GM23338 (cell line): ENCODE measurements around the gene STON2. TPM values are rescaled to one million over a fixed set of nuclear protein-coding genes. Genes with fewer than 3 reads are reported as not detected.

Source experiments
- ATAC-seq: fragments of 200-7000 bp; cut with Tn5 transposase; 3 replicates; pipeline ENCODE4 v1.9.1; 2020
- DNase-seq: peaks from one replicate; pipeline ENCODE4 v3.0.0-alpha.2; 2015; ENCODE audit warnings: low spot score
- H2AFZ ChIP-seq: fragments of 200-600 bp; sonication (generic); 2 replicates; pipeline ENCODE4 v1.8.0; 2016; ENCODE audit warnings: antibody characterized with exemption, mild to moderate bottlenecking, moderate library complexity
- H3F3A ChIP-seq: fragments of 200-600 bp; sonication (generic); replicated peaks from 2 replicates; pipeline ENCODE4 v1.8.0; 2017; ENCODE audit warnings: antibody characterized with exemption, mixed run types, low read depth
- H3K27ac ChIP-seq: fragments of 200-600 bp; sonication (generic); 2 replicates; pipeline ENCODE4 v1.6.1; 2016; ENCODE audit warnings: low read depth
- H3K27me3 ChIP-seq: fragments of 200-600 bp; sonication (generic); 2 replicates; pipeline ENCODE4 v1.8.0; 2016; ENCODE audit warnings: mild to moderate bottlenecking, mixed run types, moderate library complexity; ENCODE audit not compliant: insufficient read depth
- H3K36me3 ChIP-seq: fragments of 200-600 bp; sonication (generic); 2 replicates; pipeline ENCODE4 v1.8.0; 2016; ENCODE audit warnings: mild to moderate bottlenecking; ENCODE audit not compliant: insufficient read depth
- H3K4me1 ChIP-seq: fragments of 200-600 bp; sonication (generic); 2 replicates; pipeline ENCODE4 v1.8.0; 2016; ENCODE audit warnings: mild to moderate bottlenecking, moderate library complexity; ENCODE audit not compliant: insufficient read depth
- H3K4me2 ChIP-seq: fragments of 200-600 bp; sonication (generic); 2 replicates; pipeline ENCODE4 v1.7.1; 2017; ENCODE audit warnings: mixed run types
- H3K4me3 ChIP-seq: fragments of 200-600 bp; sonication (generic); 2 replicates; pipeline ENCODE4 v1.6.1; 2016; ENCODE audit warnings: mixed run types
- H3K79me2 ChIP-seq: fragments of 200-600 bp; sonication (generic); replicated peaks from 2 replicates; pipeline ENCODE4 v1.8.0; 2017; ENCODE audit warnings: mild to moderate bottlenecking; ENCODE audit not compliant: insufficient read depth
- H3K9me2 ChIP-seq: fragments of 200-600 bp; sonication (generic); 2 replicates; pipeline ENCODE4 v1.8.0; 2017; ENCODE audit not compliant: insufficient read depth
- H4K20me1 ChIP-seq: fragments of 200-600 bp; sonication (generic); replicated peaks from 2 replicates; pipeline ENCODE4 v1.8.0; 2017; ENCODE audit warnings: mild to moderate bottlenecking; ENCODE audit not compliant: insufficient read depth
- H3K27ac Mint-ChIP-seq: 2 replicates; pipeline ENCODE4 v1.8.0; 2020; ENCODE audit warnings: inconsistent platforms, mild to moderate bottlenecking, moderate library complexity, mixed read lengths
- H3K27me3 Mint-ChIP-seq: 3 replicates; pipeline ENCODE4 v1.8.0; 2022; ENCODE audit warnings: low read depth, mild to moderate bottlenecking, moderate library complexity, mixed read lengths, inconsistent platforms; ENCODE audit not compliant: insufficient read depth, poor library complexity
- H3K36me3 Mint-ChIP-seq: 3 replicates; pipeline ENCODE4 v1.8.0; 2021; ENCODE audit warnings: low read depth, mild to moderate bottlenecking, inconsistent platforms, moderate library complexity, mixed read lengths
- H3K4me1 Mint-ChIP-seq: 3 replicates; pipeline ENCODE4 v1.8.0; 2020; ENCODE audit warnings: mild to moderate bottlenecking, inconsistent platforms, mixed read lengths
- H3K4me3 Mint-ChIP-seq: 3 replicates; pipeline ENCODE4 v1.8.0; 2021; ENCODE audit warnings: moderate library complexity, mild to moderate bottlenecking, inconsistent platforms, mixed read lengths
- H3K9me3 Mint-ChIP-seq: 3 replicates; pipeline ENCODE4 v1.8.0; 2020; ENCODE audit warnings: moderate library complexity, mild to moderate bottlenecking, inconsistent platforms, mixed read lengths
- CREB1 ChIP-seq: fragments of 250-450 bp; sonication (Bioruptor Pico); IDR thresholded peaks from 2 replicates; pipeline ENCODE4 v1.5.0; 2020; ENCODE audit warnings: low read depth, mild to moderate bottlenecking, moderate library complexity
- ETS1 ChIP-seq: IDR thresholded peaks from 2 replicates; pipeline ENCODE4 v1.6.1; 2016; ENCODE audit warnings: antibody characterized with exemption
- JUNB ChIP-seq: IDR thresholded peaks from one replicate; pipeline ENCODE4 v1.6.1; 2016; ENCODE audit warnings: antibody characterized with exemption; ENCODE audit not compliant: unreplicated experiment
- POLR2AphosphoS5 ChIP-seq: IDR thresholded peaks from 2 replicates; pipeline ENCODE4 v1.6.1; 2016; ENCODE audit warnings: antibody characterized with exemption, low read depth
- ZNF462 ChIP-seq: fragments of 250-450 bp; sonication (Bioruptor Pico); IDR thresholded peaks from 2 replicates; pipeline ENCODE4 v1.5.0; 2020; ENCODE audit warnings: mild to moderate bottlenecking, moderate library complexity
- polyA plus RNA-seq: library from polyadenylated mRNA; unstranded; fragments of >200 nt; fragmentation: Nextera tagmentation; extraction: Ambion mirVana; gene quantifications from 2 replicates; pipeline ENCODE4 v1.2.1, GENCODE V29; 2016
- total RNA-seq: library from RNA; depleted of rRNA; stranded (reverse); fragments of >200 nt; shearing (Covaris generic); gene quantifications from 2 replicates; pipeline ENCODE4 v1.2.3, GENCODE V29; 2014

The STON2 gene
- total and polyA plus RNA-seq, 2 experiments from 2014 or later: 8.2 to 71.0 TPM

- TF ChIP-seq ZNF462 (CRISPR knock-in tag) (no peak), ETS1 (no peak), JUNB (no peak), POLR2AphosphoS5 (no peak), CREB1 (CRISPR knock-in tag) (no peak)
These were observed 8.1 kb downstream of the STON2 start (continued) for GRCh38 chr14:81392052-81392451.

- Mint-ChIP-seq H3K4me3 (no peak overlapping the region), H3K9me3 (no peaks in the 10 kb centered on the region; the same call in 2 of the 3 replicates), H3K4me1 (peaks cover 26% of the 10 kb centered on the region), H3K27me3 (peaks cover 7% of the 10 kb centered on the region), H3K36me3 (peaks cover 37% of the 10 kb centered on the region), H3K27ac (no peak overlapping the region)
- Histone ChIP-seq H3K4me1 (peaks cover 17% of the 10 kb centered on the region), H3K4me3 (no peak overlapping the region), H2AFZ (no peak overlapping the region), H3F3A (no peaks in the 10 kb centered on the region), H3K27me3 (no peaks in the 10 kb centered on the region), H3K27ac (no peak overlapping the region), H3K79me2 (no peaks in the 10 kb centered on the region), H3K9me2 (no peaks in the 10 kb centered on the region), H4K20me1 (0 out of 2 replicates have a peak, but pooled peaks cover 6% of the 10 kb centered on the region), H3K4me2 (no peak overlapping the region), H3K36me3 (no peaks in the 10 kb centered on the region)
- ATAC-seq (no peak), DNase-seq (no peak)
- TF ChIP-seq JUNB: no peak
- no peak for TF ChIP-seq POLR2AphosphoS5
- TF ChIP-seq CREB1 (CRISPR knock-in tag): no peak
These were observed 9.4 kb downstream of the STON2 start for GRCh38 chr14:81390696-81391095.
